Urothelium cell line (cell line): ENCODE data around the gene OXLD1.

Experiments used
- DNase-seq: peaks from one replicate; pipeline ENCODE4 v3.0.0; 2011; ENCODE audit warnings: low spot score, mixed read lengths
- FAIRE-seq: peaks from 2 replicates; lab custom pipeline; 2011; peaks lifted over from hg19 to GRCh38; lab: Jason Lieb, UNC

The OXLD1 gene

GRCh38 chr17:81702934-81703746 lies 36.7 kb upstream of the OXLD1 start, which contains the start of gene MRPL12:
TSS of gene MRPL12 (plus strand) at chr17:81703367. CDS start at chr17:81703502, 135 bp downstream.
- FAIRE-seq (peak; percentile 98), DNase-seq (peak; percentile 99)

- no peak for DNase-seq
- no peak for FAIRE-seq
Measured at GRCh38 chr17:81701288-81702071, 35.1 kb upstream of the OXLD1 start.

- DNase-seq, result no peak
- no peak for FAIRE-seq
Measured at GRCh38 chr17:81700353-81701287, 34.2 kb upstream of the OXLD1 start.

GRCh38 chr17:81697261-81698044 lies 31.0 kb upstream of the OXLD1 start:
- peak; percentile 9 for FAIRE-seq

GRCh38 chr17:81696218-81696941 lies 30.0 kb upstream of the OXLD1 start:
- no peak for DNase-seq
- no peak for FAIRE-seq

More at GRCh38 chr17:81697261-81698044, 31.0 kb upstream of the OXLD1 start:
- no peak for DNase-seq

GRCh38 chr17:81695801-81696200 lies 29.4 kb upstream of the OXLD1 start:
- DNase-seq (no peak), FAIRE-seq (peak; percentile 40)

- DNase-seq (no peak), FAIRE-seq (no peak)
Measured at GRCh38 chr17:81695211-81695610, 28.8 kb upstream of the OXLD1 start.

GRCh38 chr17:81694810-81695209 lies 28.4 kb upstream of the OXLD1 start:
- DNase-seq (no peak), FAIRE-seq (no peak)

- DNase-seq (no peak), FAIRE-seq (no peak)
Measured at GRCh38 chr17:81693509-81694210, 27.3 kb upstream of the OXLD1 start.

- FAIRE-seq (no peak), DNase-seq (no peak)
Measured at GRCh38 chr17:81691608-81692007, 25.2 kb upstream of the OXLD1 start.

- FAIRE-seq (no peak), DNase-seq (no peak)
Measured at GRCh38 chr17:81691196-81691595, 24.8 kb upstream of the OXLD1 start.

GRCh38 chr17:81690549-81690948 lies 24.1 kb upstream of the OXLD1 start:
- peak; percentile 55 for FAIRE-seq

GRCh38 chr17:81690066-81690465 lies 23.7 kb upstream of the OXLD1 start:
- DNase-seq (no peak), FAIRE-seq (no peak)

More at GRCh38 chr17:81690549-81690948, 24.1 kb upstream of the OXLD1 start:
- no peak for DNase-seq

- FAIRE-seq (no peak), DNase-seq (no peak)
Measured at GRCh38 chr17:81688616-81689015, 22.2 kb upstream of the OXLD1 start.

GRCh38 chr17:81687770-81688541 lies 21.6 kb upstream of the OXLD1 start:
- DNase-seq (no peak), FAIRE-seq (no peak)

- FAIRE-seq, result no peak
- DNase-seq, result no peak
Measured at GRCh38 chr17:81686614-81687013, 20.2 kb upstream of the OXLD1 start.

GRCh38 chr17:81685108-81685507 lies 18.7 kb upstream of the OXLD1 start:
- DNase-seq (no peak), FAIRE-seq (peak; percentile 17)

GRCh38 chr17:81684442-81684911 lies 18.1 kb upstream of the OXLD1 start:
- no peak for DNase-seq
- no peak for FAIRE-seq
